Testis (tissue), 3 donors: ENCODE data around the gene HOXD10. TPM values are rescaled to one million over a fixed set of nuclear protein-coding genes. Genes with fewer than 3 reads are reported as not detected.

Experiments
- DNase-seq: peaks from one replicate; pipeline ENCODE4 v3.0.0-alpha.2; 2019
- H3K27ac ChIP-seq, 2 donors: fragments of 200-600 bp; sonication (generic); one replicate each; pipeline ENCODE4 v1.5.1; 2019
- H3K27me3 ChIP-seq: fragments of 200-600 bp; sonication (generic); one replicate; pipeline ENCODE4 v1.5.1; 2019
- H3K36me3 ChIP-seq: fragments of 200-600 bp; sonication (generic); one replicate; pipeline ENCODE4 v1.5.1; 2017; ENCODE audit warnings: low read depth; ENCODE audit errors: missing control alignments
- H3K4me1 ChIP-seq: fragments of 200-600 bp; sonication (generic); one replicate; pipeline ENCODE4 v1.5.1; 2019
- H3K4me3 ChIP-seq, 2 donors: fragments of 200-600 bp; sonication (generic); one replicate each; pipeline ENCODE4 v1.5.1; 2017 to 2019
- H3K9me3 ChIP-seq: fragments of 200-600 bp; sonication (generic); one replicate; pipeline ENCODE4 v1.5.1; 2017
- CTCF ChIP-seq, 3 experiments: fragments of 450-650 bp in 2 of 3; fragments of 200-600 bp in 1 of 3; sonication (generic) in 1 of 3; IDR thresholded peaks; one replicate each; pipeline ENCODE4 v1.5.1; 2016 to 2019; ENCODE audit warnings: antibody characterized with exemption in 3 of 3, mild to moderate bottlenecking in 2 of 3, moderate library complexity in 1 of 3
- POLR2A ChIP-seq: fragments of 450-650 bp; IDR thresholded peaks from one replicate; pipeline ENCODE4 v1.6.1; 2017; ENCODE audit warnings: antibody characterized with exemption, mild to moderate bottlenecking, moderate library complexity
- WGBS, 2 donors: methylation state at CpG; one replicate each; pipeline ENCODE4 v1.1.5; 2018; 5-methylcytosine and 5-hydroxymethylcytosine counted together
- intact Hi-C: fragments of 100-400 bp; cut with DNase I; formaldehyde crosslinking; loops from one replicate; pipeline ENCODE4 v1.15.1; 2023; ENCODE audit warnings: low total_unique reads
- polyA plus RNA-seq: library from polyadenylated mRNA; stranded (reverse); fragments of 350-450 nt; fragmentation: Illumina TruSeq; extraction: RNeasy Lipid Tissue Mini Kit (QIAGEN cat#74804); gene quantifications from one replicate; pipeline ENCODE4 v1.2.3, GENCODE V29; 2014; ENCODE audit warnings: low read depth, low replicate concordance; ENCODE audit not compliant: insufficient read depth
- total RNA-seq, 2 donors: library from RNA; depleted of rRNA; stranded (reverse); fragments of >200 nt; gene quantifications; one replicate each; pipeline ENCODE4 v1.2.3, GENCODE V29; 2016

The HOXD10 gene
- total and polyA plus RNA-seq, 3 donors from 2014 or later: 0.92 to 3.3 (median 2.7) TPM

DNA sequence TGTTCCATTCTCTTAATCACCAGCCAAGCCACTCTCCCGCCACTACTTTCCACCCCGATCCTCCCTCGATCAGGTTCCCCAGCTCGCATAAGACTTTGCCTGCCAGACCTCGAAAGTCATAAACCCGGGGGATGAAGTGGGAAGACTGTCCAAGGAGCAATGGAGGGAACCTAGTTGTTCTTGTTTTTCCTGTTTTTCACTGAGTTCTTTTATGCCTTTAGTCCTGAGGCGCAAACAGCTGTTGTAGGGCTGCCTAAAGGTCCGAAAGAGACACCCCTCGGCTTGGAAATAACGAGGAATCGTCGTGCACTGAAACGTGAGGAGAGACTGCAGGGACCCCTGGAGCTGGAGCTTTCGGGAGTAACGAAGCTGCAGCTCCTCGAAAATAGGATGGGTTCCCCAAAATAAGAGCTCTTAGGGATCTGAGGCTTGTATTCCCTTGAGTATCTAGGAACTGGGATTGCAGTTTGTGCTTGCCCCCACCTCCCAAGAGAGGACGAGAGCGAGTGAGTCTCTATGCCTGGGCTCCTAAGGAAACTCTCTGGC, 18.7 kb upstream of the HOXD10 start:
- WGBS, 2 donors: 8 to 9% methylated on average over 17 to 18 of the region's 18 CpGs
- Histone ChIP-seq H3K4me3 (no peak overlapping the region), H3K4me1 (peaks cover 9% of the 10 kb centered on the region), H3K27me3 (peaks cover 11% of the 10 kb centered on the region), H3K36me3 (no peaks in the 10 kb centered on the region), H3K9me3 (no peaks in the 10 kb centered on the region), H3K27ac (no peak overlapping the region)
- no peak for DNase-seq
- intact Hi-C loops: no loop called here
- no peak for TF ChIP-seq POLR2A
- no peak for TF ChIP-seq CTCF (IDR thresholded peaks at IDR 0.05)

GRCh38 chr2:176098366-176099158, 18.0 kb upstream of the HOXD10 start:
- 8 to 13% methylated on average over 11 to 35 of the region's 35 CpGs for whole genome bisulfite sequencing, 2 donors
- Histone ChIP-seq H3K9me3 (no peaks in the 10 kb centered on the region), H3K4me1 (peaks cover 9% of the 10 kb centered on the region), H3K4me3 (no peak overlapping the region), H3K36me3 (no peaks in the 10 kb centered on the region), H3K27ac (no peak overlapping the region), H3K27me3 (peaks cover 11% of the 10 kb centered on the region)
- no peak for TF ChIP-seq POLR2A
- TF ChIP-seq CTCF (IDR thresholded peaks at IDR 0.05): no peak
- no peak for DNase-seq
- intact Hi-C loops: no loop called here

DNA sequence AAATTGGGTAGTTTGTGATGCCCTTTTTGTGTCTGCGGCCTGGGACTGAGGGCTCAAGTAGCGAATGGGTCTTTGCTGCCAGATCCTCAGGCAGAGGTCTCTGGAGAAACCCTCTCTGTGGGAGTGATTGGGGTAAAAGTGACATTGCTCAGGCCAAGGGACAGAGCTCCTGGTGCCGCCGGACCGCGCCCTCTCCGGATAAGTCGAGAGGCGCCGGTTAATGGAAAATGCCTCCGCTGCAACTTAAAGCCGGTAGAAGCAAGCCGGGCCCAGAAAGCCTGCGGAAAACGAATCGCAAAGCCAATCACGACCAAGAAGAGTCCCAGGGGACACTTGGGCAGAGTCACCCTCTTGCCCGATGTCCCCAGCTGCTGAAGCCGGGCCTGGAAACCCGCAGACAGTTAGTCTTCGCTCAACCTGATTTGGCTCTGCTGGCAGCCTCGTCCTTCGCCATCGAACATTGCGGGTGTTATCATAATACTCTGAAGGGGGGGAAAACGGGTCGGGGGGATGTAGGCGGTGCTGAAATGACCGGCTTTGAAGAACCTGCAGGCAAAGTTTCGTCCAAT, 17.3 kb upstream of the HOXD10 start:
- Histone ChIP-seq H3K4me3 (no peak overlapping the region), H3K27ac (no peak overlapping the region), H3K36me3 (no peaks in the 10 kb centered on the region), H3K9me3 (no peaks in the 10 kb centered on the region), H3K4me1 (peaks cover 11% of the 10 kb centered on the region), H3K27me3 (peaks cover 11% of the 10 kb centered on the region)
- intact Hi-C loops: no loop called here
- 7 to 11% methylated on average over 28 to 30 of the region's 30 CpGs for WGBS, 2 donors
- TF ChIP-seq CTCF (IDR thresholded peaks at IDR 0.05) (no peak), POLR2A (no peak)
- DNase-seq: no peak

- Histone ChIP-seq H3K9me3 (no peaks in the 10 kb centered on the region), H3K27me3 (peaks cover 11% of the 10 kb centered on the region), H3K4me3 (no peak within 1 kb of the TSS), H3K36me3 (no peaks in the 10 kb centered on the region), H3K4me1 (peaks cover 13% of the 10 kb centered on the region), H3K27ac (no peak within 1 kb of the TSS)
- DNase-seq: no peak
- TF ChIP-seq CTCF (IDR thresholded peaks at IDR 0.05) (no peak), POLR2A (no peak)
- WGBS, 2 donors: 6% methylated on average over 17 to 61 of the region's 70 CpGs
- intact Hi-C loops: no loop called here
These were observed 16.6 kb upstream of the HOXD10 start, which contains the start of gene HOXD12 for GRCh38 chr2:176099728-176100546. TSS of gene HOXD12 (plus strand) at chr2:176099795. CDS start at chr2:176099802, 7 bp downstream.
